Astrocyte (in vitro differentiated cells and primary cell): ENCODE measurements around the gene RCC2. TPM values are rescaled to one million over a fixed set of nuclear protein-coding genes. Genes with fewer than 3 reads are reported as not detected.

ENCODE experiments used
- DNase-seq: peaks from one replicate; pipeline ENCODE4 v3.0.0-alpha.2; 2010; ENCODE audit warnings: low read depth
- FAIRE-seq: peaks from 2 replicates; lab custom pipeline; 2011; peaks lifted over from hg19 to GRCh38; lab: Jason Lieb, UNC
- H2AFZ ChIP-seq: 2 replicates; pipeline ENCODE4 v1.6.0; 2012; ENCODE audit warnings: low read depth, low read length, inconsistent platforms
- H3K27ac ChIP-seq: 2 replicates; pipeline ENCODE4 v1.5.1; 2011; ENCODE audit warnings: low read depth, low read length, inconsistent platforms
- H3K27me3 ChIP-seq: 2 replicates; pipeline ENCODE4 v1.6.0; 2011; ENCODE audit warnings: low read length, inconsistent platforms; ENCODE audit not compliant: insufficient read depth
- H3K36me3 ChIP-seq: 2 replicates; pipeline ENCODE4 v1.5.1; 2011; ENCODE audit warnings: low read length, inconsistent platforms; ENCODE audit not compliant: insufficient read depth
- H3K4me1 ChIP-seq: 2 replicates; pipeline ENCODE4 v1.5.1; 2011; ENCODE audit warnings: low read length, inconsistent platforms; ENCODE audit not compliant: insufficient read depth
- H3K4me2 ChIP-seq: 2 replicates; pipeline ENCODE4 v1.6.0; 2012; ENCODE audit warnings: low read length, inconsistent platforms
- H3K4me3 ChIP-seq: 2 replicates; pipeline ENCODE4 v1.5.1; 2011; ENCODE audit warnings: low read depth, mild to moderate bottlenecking, low read length, inconsistent platforms; ENCODE audit not compliant: insufficient read depth
- H3K79me2 ChIP-seq: 2 replicates; pipeline ENCODE4 v1.6.0; 2012; ENCODE audit warnings: mild to moderate bottlenecking, low read length, inconsistent platforms; ENCODE audit not compliant: insufficient read depth
- H3K9ac ChIP-seq: 2 replicates; pipeline ENCODE4 v1.6.0; 2012; ENCODE audit warnings: mild to moderate bottlenecking, low read length, inconsistent platforms
- H3K9me3 ChIP-seq: 2 replicates; pipeline ENCODE4 v1.5.1; 2012; ENCODE audit warnings: low read depth, mild to moderate bottlenecking, low read length, inconsistent platforms; ENCODE audit not compliant: insufficient read depth
- H4K20me1 ChIP-seq: 2 replicates; pipeline ENCODE4 v1.6.0; 2012; ENCODE audit warnings: low read length, inconsistent platforms; ENCODE audit not compliant: insufficient read depth
- H3K27ac Mint-ChIP-seq: one replicate; pipeline ENCODE4 v1.8.0; 2021; ENCODE audit warnings: mild to moderate bottlenecking, mixed read lengths; ENCODE audit not compliant: unreplicated experiment
- H3K27me3 Mint-ChIP-seq: one replicate; pipeline ENCODE4 v1.8.0; 2021; ENCODE audit warnings: low read depth, mixed read lengths; ENCODE audit not compliant: unreplicated experiment
- H3K36me3 Mint-ChIP-seq: one replicate; pipeline ENCODE4 v1.8.0; 2021; ENCODE audit warnings: low read depth, mixed read lengths; ENCODE audit not compliant: unreplicated experiment
- H3K4me1 Mint-ChIP-seq: one replicate; pipeline ENCODE4 v1.8.0; 2021; ENCODE audit warnings: low read depth, mixed read lengths; ENCODE audit not compliant: unreplicated experiment
- H3K4me3 Mint-ChIP-seq: one replicate; pipeline ENCODE4 v1.8.0; 2021; ENCODE audit warnings: mild to moderate bottlenecking, moderate library complexity, mixed read lengths; ENCODE audit not compliant: unreplicated experiment
- H3K9me3 Mint-ChIP-seq: one replicate; pipeline ENCODE4 v1.8.0; 2021; ENCODE audit warnings: mild to moderate bottlenecking, mixed read lengths; ENCODE audit not compliant: unreplicated experiment
- EZH2 ChIP-seq: IDR thresholded peaks from 2 replicates; pipeline ENCODE4 v1.6.1; 2012; ENCODE audit warnings: mild to moderate bottlenecking, low read length, inconsistent platforms; ENCODE audit not compliant: insufficient read depth
- total RNA-seq: library from RNA; stranded (reverse); gene quantifications from 2 replicates; pipeline ENCODE4 v1.2.1, GENCODE V29; 2021
- TF ChIP-seq, protein P1 (sequence below): IDR thresholded peaks from 2 replicates; pipeline ENCODE4 v1.5.1; 2011; ENCODE audit warnings: low read depth, mild to moderate bottlenecking, inconsistent platforms, low read length, moderate library complexity; ENCODE audit not compliant: insufficient read depth

RCC2 gene
- total RNA-seq, 1 donor from 2014 or later: 103 TPM

DNA sequence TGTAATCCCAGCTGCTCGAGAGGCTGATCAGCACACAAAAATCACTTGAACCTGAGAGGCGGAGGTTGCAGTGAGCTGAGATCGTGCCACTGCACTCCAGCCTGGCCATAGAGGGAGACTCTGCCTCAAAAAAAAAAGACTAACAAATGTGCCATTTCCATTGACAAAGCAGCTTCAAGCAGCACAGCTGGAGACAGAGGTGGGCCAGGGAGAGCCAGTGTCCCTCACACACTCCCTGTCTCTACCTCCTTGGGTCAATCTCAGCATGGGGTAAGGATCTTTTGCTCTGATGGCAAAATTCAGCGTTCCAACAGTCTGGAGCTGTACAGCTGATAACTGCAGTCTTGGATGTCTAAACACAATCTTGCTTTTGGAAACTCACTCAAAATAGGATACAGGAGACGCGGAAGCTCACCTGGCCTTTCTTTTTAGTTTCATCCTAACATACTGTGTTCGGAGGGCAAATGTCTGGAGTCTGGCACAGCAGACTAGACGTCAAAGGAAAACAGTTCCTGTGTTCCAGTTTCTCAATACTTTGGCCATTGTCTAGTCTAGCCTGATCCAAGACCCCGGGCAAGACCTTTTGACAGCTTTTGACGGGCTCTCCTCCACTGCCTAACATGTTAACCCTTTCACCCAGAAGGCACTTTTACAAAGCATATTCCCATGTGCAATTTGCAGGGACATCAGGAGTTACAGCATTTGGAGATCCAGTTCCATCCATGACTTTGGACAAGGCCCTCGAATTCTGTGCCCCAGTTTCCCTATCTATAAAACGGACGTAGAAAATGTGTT, 2.9 kb downstream of the RCC2 start:
- Histone ChIP-seq H2AFZ (no peak overlapping the region), H3K9ac (peak overlapping the region; percentile 91), H3K27ac (peak overlapping the region; percentile 16), H3K36me3 (peaks cover 14% of the 10 kb centered on the region), H3K4me3 (peak overlapping the region; percentile 71), H3K27me3 (no peaks in the 10 kb centered on the region), H3K79me2 (peaks cover 70% of the 10 kb centered on the region), H3K9me3 (no peaks in the 10 kb centered on the region), H3K4me1 (peaks cover 27% of the 10 kb centered on the region), H3K4me2 (peak overlapping the region; percentile 91), H4K20me1 (peaks cover 58% of the 10 kb centered on the region)
- no peak for DNase-seq
- no peaks in the 10 kb centered on the region for H3K27me3 Mint-ChIP-seq
- H3K4me3 Mint-ChIP-seq: peak overlapping the region; percentile 83
- peaks cover 4% of the 10 kb centered on the region for H3K36me3 Mint-ChIP-seq
- FAIRE-seq: no peak
- peak overlapping the region; percentile 58 for H3K27ac Mint-ChIP-seq
- TF ChIP-seq EZH2: no peak
- TF ChIP-seq, protein P1, sequence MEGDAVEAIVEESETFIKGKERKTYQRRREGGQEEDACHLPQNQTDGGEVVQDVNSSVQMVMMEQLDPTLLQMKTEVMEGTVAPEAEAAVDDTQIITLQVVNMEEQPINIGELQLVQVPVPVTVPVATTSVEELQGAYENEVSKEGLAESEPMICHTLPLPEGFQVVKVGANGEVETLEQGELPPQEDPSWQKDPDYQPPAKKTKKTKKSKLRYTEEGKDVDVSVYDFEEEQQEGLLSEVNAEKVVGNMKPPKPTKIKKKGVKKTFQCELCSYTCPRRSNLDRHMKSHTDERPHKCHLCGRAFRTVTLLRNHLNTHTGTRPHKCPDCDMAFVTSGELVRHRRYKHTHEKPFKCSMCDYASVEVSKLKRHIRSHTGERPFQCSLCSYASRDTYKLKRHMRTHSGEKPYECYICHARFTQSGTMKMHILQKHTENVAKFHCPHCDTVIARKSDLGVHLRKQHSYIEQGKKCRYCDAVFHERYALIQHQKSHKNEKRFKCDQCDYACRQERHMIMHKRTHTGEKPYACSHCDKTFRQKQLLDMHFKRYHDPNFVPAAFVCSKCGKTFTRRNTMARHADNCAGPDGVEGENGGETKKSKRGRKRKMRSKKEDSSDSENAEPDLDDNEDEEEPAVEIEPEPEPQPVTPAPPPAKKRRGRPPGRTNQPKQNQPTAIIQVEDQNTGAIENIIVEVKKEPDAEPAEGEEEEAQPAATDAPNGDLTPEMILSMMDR: no peak
- H3K4me1 Mint-ChIP-seq: peaks cover 17% of the 10 kb centered on the region
- H3K9me3 Mint-ChIP-seq: no peaks in the 10 kb centered on the region

DNA sequence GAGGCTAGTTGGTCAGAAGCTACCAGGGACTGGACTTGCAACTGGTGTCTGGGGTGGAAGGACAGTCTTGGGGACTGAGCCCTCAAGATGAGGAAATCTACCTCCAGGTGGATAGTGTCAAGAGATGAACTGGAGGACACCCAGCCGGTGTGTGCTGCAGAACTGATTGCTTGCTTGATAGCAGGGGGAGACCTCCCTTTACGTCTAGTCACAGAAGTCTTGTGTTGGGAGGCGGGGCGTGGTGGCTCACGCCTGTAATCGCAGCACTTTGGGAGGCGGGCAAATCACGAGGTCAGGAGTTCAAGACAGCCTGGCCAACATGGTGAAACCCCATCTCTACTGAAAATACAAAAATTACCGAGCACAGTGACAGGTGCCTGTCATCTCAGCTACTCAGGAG, 4.9 kb downstream of the RCC2 start:
- Histone ChIP-seq H2AFZ (no peak overlapping the region), H3K36me3 (peaks cover 14% of the 10 kb centered on the region), H3K9me3 (no peaks in the 10 kb centered on the region), H3K4me1 (peaks cover 11% of the 10 kb centered on the region), H3K27ac (no peak overlapping the region), H4K20me1 (peaks cover 74% of the 10 kb centered on the region), H3K79me2 (peaks cover 88% of the 10 kb centered on the region), H3K4me3 (no peak overlapping the region), H3K27me3 (no peaks in the 10 kb centered on the region), H3K4me2 (no peak overlapping the region), H3K9ac (no peak overlapping the region)
- Mint-ChIP-seq H3K27ac (no peak overlapping the region), H3K4me1 (peaks cover 4% of the 10 kb centered on the region), H3K36me3 (peaks cover 5% of the 10 kb centered on the region), H3K27me3 (no peaks in the 10 kb centered on the region), H3K4me3 (peak overlapping the region; percentile 3), H3K9me3 (no peaks in the 10 kb centered on the region)
- DNase-seq (no peak), FAIRE-seq (no peak)
- TF ChIP-seq EZH2: no peak
- TF ChIP-seq, protein P1: no peak

DNA sequence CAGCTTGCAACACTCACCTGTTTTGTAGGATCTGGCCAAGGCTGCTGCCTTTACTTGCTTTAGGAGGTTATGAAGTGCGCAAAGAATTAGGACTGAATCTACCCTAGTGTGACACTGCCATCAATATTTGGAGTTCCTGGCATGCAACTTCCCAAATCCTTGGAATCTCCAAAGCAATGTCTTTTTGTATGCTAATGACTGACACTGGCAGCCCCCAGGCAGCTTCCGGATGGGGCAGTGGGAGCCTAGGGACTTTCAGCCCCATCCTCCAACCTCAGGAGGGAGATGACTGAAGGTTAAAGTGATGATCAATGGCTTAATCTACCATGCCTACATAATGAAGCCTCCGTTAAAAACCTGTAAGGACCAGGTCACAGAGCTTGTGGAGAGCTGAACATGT, 5.5 kb downstream of the RCC2 start:
- peaks cover 11% of the 10 kb centered on the region for H3K4me1 ChIP-seq
- no peak overlapping the region for H3K4me2 ChIP-seq
- peaks cover 80% of the 10 kb centered on the region for H4K20me1 ChIP-seq
- Mint-ChIP-seq H3K27ac (no peak overlapping the region), H3K36me3 (peaks cover 9% of the 10 kb centered on the region), H3K4me3 (no peak overlapping the region), H3K4me1 (peaks cover 4% of the 10 kb centered on the region), H3K9me3 (no peaks in the 10 kb centered on the region), H3K27me3 (no peaks in the 10 kb centered on the region)
- H3K36me3 ChIP-seq: peaks cover 19% of the 10 kb centered on the region
- peaks cover 93% of the 10 kb centered on the region for H3K79me2 ChIP-seq
- no peak for TF ChIP-seq EZH2
- TF ChIP-seq, protein P1: no peak
- H3K27me3 ChIP-seq: no peaks in the 10 kb centered on the region
- no peak overlapping the region for H2AFZ ChIP-seq
- FAIRE-seq: no peak
- DNase-seq: no peak
- H3K9ac ChIP-seq: no peak overlapping the region
- H3K4me3 ChIP-seq: no peak overlapping the region
- H3K9me3 ChIP-seq: no peaks in the 10 kb centered on the region
- no peak overlapping the region for H3K27ac ChIP-seq
